ENCODE measurements around the gene BCL3.
"Not testable (repeated sequence)": the region's sequence is repeated elsewhere in the genome, so short reads cannot be mapped to it uniquely, and the experiment has no call there.

BCL3 gene

DNA sequence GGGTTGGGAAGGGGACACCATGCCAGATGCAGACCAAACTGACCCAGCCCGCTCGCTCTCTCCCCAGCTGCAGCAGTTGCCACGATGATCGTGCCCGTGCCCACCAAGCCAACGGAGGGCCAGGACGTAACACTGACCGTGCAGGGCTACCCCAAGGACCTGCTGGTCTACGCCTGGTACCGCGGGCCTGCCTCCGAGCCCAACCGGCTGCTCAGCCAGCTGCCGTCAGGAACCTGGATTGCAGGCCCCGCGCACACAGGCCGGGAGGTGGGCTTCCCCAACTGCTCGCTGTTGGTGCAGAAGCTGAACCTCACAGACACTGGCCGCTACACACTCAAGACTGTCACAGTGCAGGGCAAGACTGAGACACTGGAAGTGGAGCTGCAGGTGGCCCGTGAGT is 40.7 kb upstream of the BCL3 start:
- H3K27me3 ChIP-seq (ENCODE audit: insufficient read depth, low read depth): no peaks in the 10 kb centered on the region
- H3K27ac ChIP-seq: no peak overlapping the region
- no peak overlapping the region for H3K9ac ChIP-seq
- H3K36me3 ChIP-seq (ENCODE audit: insufficient read depth): no peaks in the 10 kb centered on the region
- no peak for TF ChIP-seq CTCF (conservative IDR thresholded peaks at IDR 0.05; ENCODE audit: low read depth, low read length)
- no peaks in the 10 kb centered on the region for H4K20me1 ChIP-seq (ENCODE audit: insufficient read depth)
- no peak overlapping the region for H3K4me3 ChIP-seq (IDR thresholded peaks at IDR 0.05; ENCODE audit: insufficient read depth, low read depth, low read length)
- no peak overlapping the region for H3K4me2 ChIP-seq
- H3K4me1 ChIP-seq (ENCODE audit: low read depth, poor library complexity, severe bottlenecking): peaks cover 8% of the 10 kb centered on the region
- H2AFZ ChIP-seq (ENCODE audit: low read depth): no peak overlapping the region
- H3K79me2 ChIP-seq (ENCODE audit: insufficient read depth, low read depth): no peaks in the 10 kb centered on the region

DNA sequence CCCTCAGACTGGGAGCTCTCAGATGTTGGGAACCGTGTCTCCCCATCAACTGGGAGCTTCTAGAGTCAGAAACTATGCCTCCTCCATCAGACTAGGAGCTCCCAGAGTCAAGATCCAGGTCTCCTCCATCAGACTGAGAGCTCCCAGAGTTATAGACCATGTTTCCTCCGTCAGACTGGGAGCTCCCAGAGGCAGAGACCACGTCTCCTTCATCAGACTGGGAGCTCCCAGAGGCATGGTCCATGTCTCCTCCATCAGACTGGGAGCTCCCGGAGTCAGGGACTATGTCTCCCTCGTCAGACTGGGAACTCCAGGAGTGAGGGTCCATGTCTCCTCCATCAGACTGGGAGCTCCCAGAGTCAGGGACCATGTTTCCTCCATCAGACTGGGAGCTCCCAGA is 39.6 kb upstream of the BCL3 start:
- no peak overlapping the region for H3K4me2 ChIP-seq
- TF ChIP-seq CTCF (conservative IDR thresholded peaks at IDR 0.05; ENCODE audit: low read depth, low read length): no peak
- H3K79me2 ChIP-seq (ENCODE audit: insufficient read depth, low read depth): no peaks in the 10 kb centered on the region
- no peak overlapping the region for H2AFZ ChIP-seq (ENCODE audit: low read depth)
- H3K4me3 ChIP-seq (IDR thresholded peaks at IDR 0.05; ENCODE audit: insufficient read depth, low read depth, low read length): no peak overlapping the region
- no peak overlapping the region for H3K27ac ChIP-seq
- H3K9ac ChIP-seq: no peak overlapping the region
- H3K27me3 ChIP-seq (ENCODE audit: insufficient read depth, low read depth): no peaks in the 10 kb centered on the region
- H3K4me1 ChIP-seq (ENCODE audit: low read depth, poor library complexity, severe bottlenecking): peaks cover 17% of the 10 kb centered on the region
- H4K20me1 ChIP-seq (ENCODE audit: insufficient read depth): no peaks in the 10 kb centered on the region
- no peaks in the 10 kb centered on the region for H3K36me3 ChIP-seq (ENCODE audit: insufficient read depth)

- not testable (repeated sequence) for H4K20me1 ChIP-seq (ENCODE audit: insufficient read depth); H3K27ac ChIP-seq; H3K4me3 ChIP-seq (IDR thresholded peaks at IDR 0.05; ENCODE audit: insufficient read depth, low read depth, low read length); H3K27me3 ChIP-seq (ENCODE audit: insufficient read depth, low read depth); H3K9ac ChIP-seq; H3K36me3 ChIP-seq (ENCODE audit: insufficient read depth); H2AFZ ChIP-seq (ENCODE audit: low read depth); H3K79me2 ChIP-seq (ENCODE audit: insufficient read depth, low read depth); H3K4me2 ChIP-seq
- peaks cover 17% of the 10 kb centered on the region for H3K4me1 ChIP-seq (ENCODE audit: low read depth, poor library complexity, severe bottlenecking)
These were observed 38.9 kb upstream of the BCL3 start for GRCh38 chr19:44709434-44710266.

DNA sequence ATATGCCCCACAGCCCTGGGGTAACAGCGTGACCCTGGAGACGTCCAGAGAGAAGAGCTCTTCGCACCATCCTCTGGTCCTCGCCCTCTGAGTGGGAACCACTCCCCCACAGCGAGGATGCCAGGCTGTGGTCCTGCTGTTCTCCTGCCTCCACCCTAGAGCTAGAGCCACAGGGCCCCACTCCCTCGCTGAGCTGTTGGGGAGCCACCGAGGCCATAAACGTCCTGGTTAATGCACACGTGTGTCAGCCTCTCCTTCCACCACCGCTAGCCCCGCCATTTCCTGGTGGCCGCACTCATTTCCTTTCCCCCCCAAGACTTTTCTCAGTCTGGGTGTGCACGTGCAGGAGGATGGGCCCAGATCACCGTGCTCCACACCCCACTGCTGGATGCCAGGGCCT is 38.0 kb upstream of the BCL3 start:
- Histone ChIP-seq H2AFZ (ENCODE audit: low read depth) (no peak overlapping the region), H3K4me1 (ENCODE audit: low read depth, poor library complexity, severe bottlenecking) (peaks cover 17% of the 10 kb centered on the region), H3K9ac (no peak overlapping the region), H3K4me3 (IDR thresholded peaks at IDR 0.05; ENCODE audit: insufficient read depth, low read depth, low read length) (no peak overlapping the region), H3K36me3 (ENCODE audit: insufficient read depth) (no peaks in the 10 kb centered on the region), H4K20me1 (ENCODE audit: insufficient read depth) (no peaks in the 10 kb centered on the region), H3K79me2 (ENCODE audit: insufficient read depth, low read depth) (no peaks in the 10 kb centered on the region), H3K4me2 (no peak overlapping the region), H3K27me3 (ENCODE audit: insufficient read depth, low read depth) (no peaks in the 10 kb centered on the region), H3K27ac (no peak overlapping the region)
- TF ChIP-seq CTCF (conservative IDR thresholded peaks at IDR 0.05; ENCODE audit: low read depth, low read length): no peak

- TF ChIP-seq CTCF (conservative IDR thresholded peaks at IDR 0.05; ENCODE audit: low read depth, low read length): no peak
- Histone ChIP-seq H3K36me3 (ENCODE audit: insufficient read depth) (no peaks in the 10 kb centered on the region), H3K4me2 (no peak overlapping the region)
These were observed 35.5 kb upstream of the BCL3 start for GRCh38 chr19:44712864-44713515.

More at GRCh38 chr19:44712864-44713515, 35.5 kb upstream of the BCL3 start:
- Histone ChIP-seq H3K4me3 (IDR thresholded peaks at IDR 0.05; ENCODE audit: insufficient read depth, low read depth, low read length) (no peak overlapping the region), H3K27ac (no peak overlapping the region), H3K4me1 (ENCODE audit: low read depth, poor library complexity, severe bottlenecking) (peaks cover 15% of the 10 kb centered on the region), H2AFZ (ENCODE audit: low read depth) (no peak overlapping the region), H3K79me2 (ENCODE audit: insufficient read depth, low read depth) (no peaks in the 10 kb centered on the region), H3K9ac (no peak overlapping the region), H3K27me3 (ENCODE audit: insufficient read depth, low read depth) (no peaks in the 10 kb centered on the region), H4K20me1 (ENCODE audit: insufficient read depth) (no peaks in the 10 kb centered on the region)
